ENCODE data around the gene TNPO2.

DNA sequence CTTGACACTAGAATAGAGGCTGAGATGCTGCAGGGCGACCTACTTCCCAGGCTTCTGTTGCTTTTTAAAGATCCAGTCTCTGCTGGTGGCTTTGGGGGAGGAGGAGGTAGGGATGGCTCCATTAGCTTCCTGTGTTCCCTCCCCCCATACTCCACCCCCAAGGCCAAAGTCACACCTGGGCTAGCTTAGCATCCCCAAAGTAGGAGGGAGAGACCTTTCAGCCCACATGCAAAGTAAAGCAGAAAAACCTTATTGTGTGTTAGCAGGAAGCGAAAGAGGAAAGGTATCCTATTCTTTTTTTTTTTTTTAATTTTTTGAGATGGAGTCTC lies 3.2 kb upstream of the TNPO2 start:
- TF ChIP-seq POLR2AphosphoS5 (IDR thresholded peaks at IDR 0.05; ENCODE audit: low read depth, low read length) (no peak), SIN3A (IDR thresholded peaks at IDR 0.05; ENCODE audit: borderline replicate concordance, insufficient read depth, low read length) (no peak), TAF1 (IDR thresholded peaks at IDR 0.05; ENCODE audit: borderline replicate concordance, insufficient read depth, low read length) (no peak), REST (IDR thresholded peaks at IDR 0.05; ENCODE audit: insufficient read depth in 1 of 2, low read depth in 2 of 2, low read length in 2 of 2) (no peak)
